ENCODE measurements around the gene KBTBD3. TPM values are rescaled to one million over a fixed set of nuclear protein-coding genes. Genes with fewer than 3 reads are reported as not detected.

The KBTBD3 gene
- total RNA-seq, 2 experiments from 2014 or later: 8.9 to 9.1 TPM

Other genes starting within 250 kb of the KBTBD3 start
- 10 to 100 TPM; 12.4 to 13.1 TPM for gene MSANTD4, start 55.1 kb downstream of the KBTBD3 start, total RNA-seq
- 10 to 100 TPM; 28.7 to 51.0 TPM for gene AASDHPPT, start 315 bp upstream of the KBTBD3 start, total RNA-seq

All from activated CD4-positive, alpha-beta T cell treated with anti-CD3 and anti-CD28 coated beads for 36 hours (primary cell).